Mucosa of rectum (tissue), 2 donors: ENCODE data around the gene PNPLA2.
A peak's percentile ranks its signal among the peaks of the same experiment; 100 is the strongest.

Experiments
- H3K27ac ChIP-seq, 2 donors: one replicate each; pipeline ENCODE4 v1.7.0; 2013; ENCODE audit warnings: inconsistent platforms in 2 of 2, low read depth in 2 of 2, low read length in 2 of 2
- H3K27me3 ChIP-seq, 2 donors: one replicate each; pipeline ENCODE4 v1.7.0; 2013; ENCODE audit warnings: low read length in 2 of 2; ENCODE audit not compliant: control insufficient read depth in 2 of 2, insufficient read depth in 2 of 2
- H3K36me3 ChIP-seq, 2 donors: one replicate each; pipeline ENCODE4 v1.7.0; 2013; ENCODE audit warnings: low read length in 2 of 2; ENCODE audit not compliant: control insufficient read depth in 2 of 2, insufficient read depth in 2 of 2
- H3K4me1 ChIP-seq, 2 donors: one replicate each; pipeline ENCODE4 v1.7.0; 2013; ENCODE audit warnings: low read length in 2 of 2, mild to moderate bottlenecking in 1 of 2; ENCODE audit not compliant: control insufficient read depth in 2 of 2, insufficient read depth in 2 of 2
- H3K4me3 ChIP-seq, 2 donors: one replicate each; pipeline ENCODE4 v1.7.0; 2013; ENCODE audit warnings: low read length in 2 of 2
- H3K9ac ChIP-seq, 2 donors: one replicate each; pipeline ENCODE4 v1.7.0; 2013; ENCODE audit warnings: low read length in 2 of 2, low read depth in 1 of 2, mild to moderate bottlenecking in 1 of 2
- H3K9me3 ChIP-seq, 2 donors: one replicate each; pipeline ENCODE4 v1.7.0; 2013; ENCODE audit warnings: low read length in 2 of 2; ENCODE audit not compliant: control insufficient read depth in 2 of 2
- donor health status: healthy.
- donor health status: Normal muscosa, but diverticular disease.

PNPLA2 gene

GRCh38 chr11:820655-821511 lies 2.2 kb downstream of the PNPLA2 start:
- Histone ChIP-seq H3K27ac (peak overlapping the region; percentile 96 to 98), H3K4me1 (peaks cover 32 to 47% of the 10 kb centered on the region in 2 donors), H3K9me3 (no peaks in the 10 kb centered on the region), H3K9ac (peak overlapping the region; percentile 75 to 91), H3K4me3 (peak overlapping the region; percentile 78 to 82), H3K36me3 (peaks cover 14 to 21% of the 10 kb centered on the region in 2 donors), H3K27me3 (no peaks in the 10 kb centered on the region)

DNA sequence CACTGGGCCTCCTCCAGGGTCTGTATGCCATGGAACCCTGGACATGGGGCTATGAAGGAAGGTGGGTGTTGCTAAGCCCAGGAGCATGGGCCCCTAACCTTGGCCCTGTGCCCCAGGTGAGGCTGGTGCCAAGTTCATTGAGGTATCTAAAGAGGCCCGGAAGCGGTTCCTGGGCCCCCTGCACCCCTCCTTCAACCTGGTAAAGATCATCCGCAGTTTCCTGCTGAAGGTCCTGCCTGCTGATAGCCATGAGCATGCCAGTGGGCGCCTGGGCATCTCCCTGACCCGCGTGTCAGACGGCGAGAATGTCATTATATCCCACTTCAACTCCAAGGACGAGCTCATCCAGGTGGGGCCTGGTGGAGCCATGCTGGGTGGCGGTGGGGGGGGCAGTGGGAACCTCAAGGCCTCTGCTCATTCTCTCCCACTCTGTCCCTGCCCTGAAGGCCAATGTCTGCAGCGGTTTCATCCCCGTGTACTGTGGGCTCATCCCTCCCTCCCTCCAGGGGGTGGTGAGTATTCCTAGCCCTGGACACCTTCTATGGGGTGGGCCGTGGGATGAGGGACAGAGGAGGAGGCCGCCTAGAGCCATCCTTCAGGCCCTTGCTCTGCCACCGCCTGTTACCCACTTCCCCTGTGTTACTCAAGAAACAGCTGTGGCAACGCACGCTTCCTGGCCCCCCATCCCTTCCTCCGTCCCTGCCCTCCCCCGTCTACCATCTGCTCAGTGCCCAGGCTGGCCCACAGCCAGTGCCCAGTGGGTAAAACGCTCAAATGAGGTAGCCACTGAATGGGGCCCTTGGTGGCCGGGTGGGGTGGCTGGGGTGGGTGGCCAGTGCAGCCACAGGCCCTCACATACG lies 3.0 kb downstream of the PNPLA2 start:
- peaks cover 32 to 54% of the 10 kb centered on the region in 2 donors for H3K4me1 ChIP-seq
- H3K27me3 ChIP-seq: no peaks in the 10 kb centered on the region
- H3K4me3 ChIP-seq: peak overlapping the region; percentile 78 to 82
- peaks cover 14 to 21% of the 10 kb centered on the region in 2 donors for H3K36me3 ChIP-seq
- no peaks in the 10 kb centered on the region for H3K9me3 ChIP-seq
- H3K9ac ChIP-seq: peak overlapping the region in 1 of 2 donors; percentile 91
- H3K27ac ChIP-seq: peak overlapping the region in 1 of 2 donors; percentile 98

GRCh38 chr11:823441-824291 lies 5.0 kb downstream of the PNPLA2 start:
- Histone ChIP-seq H3K9ac (peak overlapping the region in 1 of 2 donors; percentile 18), H3K27ac (peak overlapping the region in 1 of 2 donors; percentile 89), H3K4me1 (peaks cover 44 to 67% of the 10 kb centered on the region in 2 donors), H3K9me3 (no peaks in the 10 kb centered on the region), H3K36me3 (peaks cover 14 to 21% of the 10 kb centered on the region in 2 donors), H3K4me3 (no peak overlapping the region), H3K27me3 (no peaks in the 10 kb centered on the region)

GRCh38 chr11:824292-824880 lies 5.7 kb downstream of the PNPLA2 start:
- Histone ChIP-seq H3K27ac (peak overlapping the region; percentile 89 to 91), H3K4me3 (no peak overlapping the region), H3K9me3 (no peaks in the 10 kb centered on the region), H3K27me3 (no peaks in the 10 kb centered on the region), H3K4me1 (peaks cover 48 to 70% of the 10 kb centered on the region in 2 donors), H3K36me3 (peaks cover 14 to 21% of the 10 kb centered on the region in 2 donors), H3K9ac (peak overlapping the region in 1 of 2 donors; percentile 45)

- H3K4me1 ChIP-seq: peaks cover 53 to 75% of the 10 kb centered on the region in 2 donors
- H3K27me3 ChIP-seq: no peaks in the 10 kb centered on the region
- peak overlapping the region in 1 of 2 donors; percentile 45 for H3K9ac ChIP-seq
- peaks cover 14 to 21% of the 10 kb centered on the region in 2 donors for H3K36me3 ChIP-seq
- peak overlapping the region; percentile 89 to 91 for H3K27ac ChIP-seq
- no peaks in the 10 kb centered on the region for H3K9me3 ChIP-seq
- no peak overlapping the region for H3K4me3 ChIP-seq
Observed at GRCh38 chr11:824942-825341, 6.2 kb downstream of the PNPLA2 start.

- Histone ChIP-seq H3K4me1 (peaks cover 51 to 75% of the 10 kb centered on the region in 2 donors), H3K4me3 (no peak overlapping the region), H3K36me3 (peaks cover 14 to 21% of the 10 kb centered on the region in 2 donors), H3K9ac (peak overlapping the region; percentile 41 to 93), H3K9me3 (no peaks in the 10 kb centered on the region), H3K27ac (peak overlapping the region; percentile 89 to 91), H3K27me3 (no peaks in the 10 kb centered on the region)
Observed at GRCh38 chr11:825366-826226, 6.9 kb downstream of the PNPLA2 start.

GRCh38 chr11:826227-826621 lies 7.5 kb downstream of the PNPLA2 start:
- Histone ChIP-seq H3K9me3 (no peaks in the 10 kb centered on the region), H3K4me1 (peaks cover 51 to 75% of the 10 kb centered on the region in 2 donors), H3K36me3 (peaks cover 14 to 21% of the 10 kb centered on the region in 2 donors), H3K9ac (peak overlapping the region in 1 of 2 donors; percentile 93), H3K4me3 (peak overlapping the region in 1 of 2 donors; percentile 60), H3K27me3 (no peaks in the 10 kb centered on the region), H3K27ac (peak overlapping the region; percentile 89 to 91)

- peak overlapping the region; percentile 60 to 74 for H3K4me3 ChIP-seq
- H3K27ac ChIP-seq: peak overlapping the region; percentile 89 to 91
- H3K9ac ChIP-seq: peak overlapping the region; percentile 48 to 93
- H3K9me3 ChIP-seq: no peaks in the 10 kb centered on the region
- no peaks in the 10 kb centered on the region for H3K27me3 ChIP-seq
- H3K36me3 ChIP-seq: peaks cover 14 to 16% of the 10 kb centered on the region in 2 donors
- H3K4me1 ChIP-seq: peaks cover 48 to 73% of the 10 kb centered on the region in 2 donors
Observed at GRCh38 chr11:826836-827145, 8.1 kb downstream of the PNPLA2 start.
